Psoas muscle (tissue), 8 donors: ENCODE results near the gene OR6A2. TPM values are rescaled to one million over a fixed set of nuclear protein-coding genes. Genes with fewer than 3 reads are reported as not detected.

Experiments
- ATAC-seq, 4 donors: fragments of 200-7000 bp; cut with Tn5 transposase; one replicate each; pipeline ENCODE4 v1.9.1; 2020; ENCODE audit warnings: moderate library complexity in 3 of 4, mild to moderate bottlenecking in 2 of 4
- DNase-seq, 2 donors: peaks; one replicate each; pipeline ENCODE4 v3.0.0-alpha.2; 2020
- H3K27ac ChIP-seq: fragments of 200-600 bp; one replicate; pipeline ENCODE4 v1.8.0; 2022
- H3K27me3 ChIP-seq, 3 donors: fragments of 200-600 bp in 1 of 3; one replicate each; pipeline versions ENCODE4 v1.6.1 to v1.8.0; 2013 to 2022; ENCODE audit warnings: low read length in 2 of 3, mild to moderate bottlenecking in 2 of 3, moderate library complexity in 1 of 3; ENCODE audit not compliant: insufficient read depth in 3 of 3
- H3K36me3 ChIP-seq, 2 donors: fragments of 200-600 bp in 1 of 2; one replicate each; pipeline versions ENCODE4 v1.6.1 to v1.8.0; 2013 to 2022; ENCODE audit warnings: low read depth in 1 of 2, mild to moderate bottlenecking in 1 of 2, moderate library complexity in 1 of 2; ENCODE audit not compliant: insufficient read depth in 1 of 2
- H3K4me1 ChIP-seq: fragments of 200-600 bp; one replicate; pipeline ENCODE4 v1.8.0; 2022
- H3K4me3 ChIP-seq: fragments of 200-600 bp; one replicate; pipeline ENCODE4 v1.8.0; 2022; ENCODE audit warnings: mild to moderate bottlenecking
- H3K9me3 ChIP-seq: fragments of 200-600 bp; one replicate; pipeline ENCODE4 v1.8.0; 2022
- CTCF ChIP-seq: fragments of 200-600 bp; IDR thresholded peaks from one replicate; pipeline ENCODE4 v1.8.0; 2022; ENCODE audit warnings: antibody characterized with exemption
- WGBS, 3 donors: extraction: QIAGEN DNeasy Blood & Tissue Kit; methylation state at CpG; one replicate each; pipeline versions ENCODE4 v1.1.6 to v1.1.7; 2013; 5-methylcytosine and 5-hydroxymethylcytosine counted together
- intact Hi-C, 2 donors: fragments of 100-400 bp; cut with DNase I; formaldehyde crosslinking; loops; one replicate each; pipeline versions ENCODE4 v1.11.0 to v1.14.2; 2022
- polyA plus RNA-seq, 3 donors: library from polyadenylated mRNA; stranded (reverse); fragments of 200-250 nt; gene quantifications; one replicate each; pipeline ENCODE4 v1.2.3, GENCODE V29; 2013
- total RNA-seq, 4 donors: library from RNA; stranded (reverse); fragmentation: NEBNext Ultra II Directional in 2 of 4; extraction: Animal tissue kit (Norgen Biotek cat#: 25700) in 2 of 4; gene quantifications; one replicate each; pipeline versions ENCODE4 v1.2.1 to v1.2.4, GENCODE V29; 2021 to 2023
- donor health status: healthy with polysubstance abuse.
- donor health status: DM: no; HTN: no; CAD: no; lungs with moderate emphysema.
- donor health status: Bipolar disorder and iron deficiency.
- donor health status: healthy.
- donor health status: DM: yes; HTN: yes; CAD: no.
- donor health status: DM: no; HTN: no; CAD: no.
- donor health status: DM: no; HTN: no; CAD: no.
- donor health status: DM: yes; HTN: yes; CAD: no.

The OR6A2 gene
- total and polyA plus RNA-seq, 7 donors = not detected

GRCh38 chr11:6746086-6746618 lies 53.3 kb downstream of the OR6A2 start:
- Histone ChIP-seq H3K27ac (peak overlapping the region; percentile 70), H3K9me3 (no peaks in the 10 kb centered on the region), H3K4me3 (peak overlapping the region; percentile 52), H3K36me3 (no peaks in the 10 kb centered on the region), H3K27me3 (no peaks in the 10 kb centered on the region), H3K4me1 (no peaks in the 10 kb centered on the region)
- no peak for DNase-seq
- intact Hi-C loops = no loop called here
- TF ChIP-seq CTCF = no peak
- peak in 1 of 4 donors; percentile 29 for ATAC-seq
- WGBS, 3 donors = 49 to 54% (median 49%) methylated on average over 5 of the region's 5 CpGs

GRCh38 chr11:6745465-6746015 lies 53.9 kb downstream of the OR6A2 start:
- TF ChIP-seq CTCF = no peak
- H3K27me3 ChIP-seq = no peaks in the 10 kb centered on the region
- H3K27ac ChIP-seq = peak overlapping the region; percentile 70
- no peak for ATAC-seq
- no peaks in the 10 kb centered on the region for H3K36me3 ChIP-seq
- WGBS, 3 donors = 63 to 67% (median 64%) methylated on average over 2 of the region's 2 CpGs
- peak overlapping the region; percentile 52 for H3K4me3 ChIP-seq
- no peaks in the 10 kb centered on the region for H3K9me3 ChIP-seq
- intact Hi-C loops = no loop called here
- DNase-seq = no peak
- no peaks in the 10 kb centered on the region for H3K4me1 ChIP-seq

GRCh38 chr11:6745018-6745417 lies 54.5 kb downstream of the OR6A2 start:
- DNase-seq = no peak
- H3K27me3 ChIP-seq = no peaks in the 10 kb centered on the region
- peak overlapping the region; percentile 70 for H3K27ac ChIP-seq
- intact Hi-C loops = no loop called here
- no peaks in the 10 kb centered on the region for H3K36me3 ChIP-seq
- ATAC-seq = no peak
- WGBS, 3 donors = 44 to 67% (median 56%) methylated on average over 4 of the region's 4 CpGs
- no peaks in the 10 kb centered on the region for H3K9me3 ChIP-seq
- TF ChIP-seq CTCF = no peak
- peak overlapping the region; percentile 52 for H3K4me3 ChIP-seq
- no peaks in the 10 kb centered on the region for H3K4me1 ChIP-seq

GRCh38 chr11:6742260-6742659 lies 57.2 kb downstream of the OR6A2 start:
- no peak overlapping the region for H3K4me3 ChIP-seq
- intact Hi-C loops = no loop called here
- H3K27me3 ChIP-seq = no peaks in the 10 kb centered on the region
- no peak overlapping the region for H3K27ac ChIP-seq
- DNase-seq = no peak
- no peaks in the 10 kb centered on the region for H3K9me3 ChIP-seq
- WGBS, 3 donors = 55 to 69% (median 64%) methylated on average over 7 of the region's 7 CpGs
- TF ChIP-seq CTCF = no peak
- H3K36me3 ChIP-seq = no peaks in the 10 kb centered on the region
- ATAC-seq = no peak
- no peaks in the 10 kb centered on the region for H3K4me1 ChIP-seq

Other genes starting within 250 kb of the OR6A2 start
- 10 to 100 TPM; 11.6 to 18.6 (median 15.5) TPM for gene RRP8, start 196.1 kb downstream of the OR6A2 start, total RNA-seq
- 10 to 100 TPM; 18.4 to 34.0 (median 26.1) TPM for gene RRP8, start 196.1 kb downstream of the OR6A2 start, polyA plus RNA-seq
- 10 to 100 TPM; 68.3 to 96.6 (median 84.3) TPM for gene ILK, start 195.9 kb downstream of the OR6A2 start, total RNA-seq
- gene ILK, start 195.9 kb downstream of the OR6A2 start, polyA plus RNA-seq = 100 to 1,000 TPM in 2 of 3 donors, 10 to 100 TPM in 1; 75.8 to 173 (median 104) TPM
- 100 to 1,000 TPM in 2 of 4 donors, 10 to 100 TPM in 2; 70.4 to 119 (median 99.5) TPM for gene TAF10, start 187.5 kb downstream of the OR6A2 start, total RNA-seq
- gene TAF10, start 187.5 kb downstream of the OR6A2 start, polyA plus RNA-seq = 10 to 100 TPM; 67.0 to 80.3 (median 67.1) TPM
- 10 to 100 TPM; 28.0 to 50.2 (median 35.8) TPM for gene TPP1, start 180.3 kb downstream of the OR6A2 start, total RNA-seq
- 10 to 100 TPM; 11.8 to 30.0 (median 21.6) TPM for gene TPP1, start 180.3 kb downstream of the OR6A2 start, polyA plus RNA-seq
- 1 to 10 TPM; 3.2 to 7.2 (median 5.4) TPM for gene DCHS1, start 143.9 kb downstream of the OR6A2 start, total RNA-seq
- 1 to 10 TPM in 2 of 3 donors, under 1 TPM in 1; 0.98 to 1.7 (median 1.1) TPM for gene DCHS1, start 143.9 kb downstream of the OR6A2 start, polyA plus RNA-seq
- 10 to 100 TPM; 27.2 to 44.8 (median 38.8) TPM for gene MRPL17, start 116.3 kb downstream of the OR6A2 start, total RNA-seq
- 10 to 100 TPM; 43.0 to 95.6 (median 47.0) TPM for gene MRPL17, start 116.3 kb downstream of the OR6A2 start, polyA plus RNA-seq
- not detected for gene OR2AG2, start 27.7 kb downstream of the OR6A2 start, total RNA-seq
- under 1 TPM in 1 of 3 donors, not detected in 2; 0.01 TPM for gene OR2AG2, start 27.7 kb downstream of the OR6A2 start, polyA plus RNA-seq
- gene OR2AG1, start 16.7 kb downstream of the OR6A2 start, total RNA-seq = not detected
- not detected for gene OR2AG1, start 16.7 kb downstream of the OR6A2 start, polyA plus RNA-seq
- gene OR10A5, start 46.0 kb upstream of the OR6A2 start, total RNA-seq = not detected
- not detected for gene OR10A5, start 46.0 kb upstream of the OR6A2 start, polyA plus RNA-seq
- not detected for gene OR10A2, start 63.4 kb upstream of the OR6A2 start, total RNA-seq
- gene OR10A2, start 63.4 kb upstream of the OR6A2 start, polyA plus RNA-seq = not detected
- not detected for gene OR10A4, start 76.9 kb upstream of the OR6A2 start, total RNA-seq
- not detected for gene OR10A4, start 76.9 kb upstream of the OR6A2 start, polyA plus RNA-seq
- gene OR2D2, start 92.8 kb upstream of the OR6A2 start, total RNA-seq = not detected
- gene OR2D2, start 92.8 kb upstream of the OR6A2 start, polyA plus RNA-seq = not detected
- not detected for gene OR2D3, start 121.3 kb upstream of the OR6A2 start, total RNA-seq
- not detected for gene OR2D3, start 121.3 kb upstream of the OR6A2 start, polyA plus RNA-seq
- under 1 TPM; 0.11 to 0.36 (median 0.21) TPM for gene ZNF215, start 126.7 kb upstream of the OR6A2 start, total RNA-seq
- under 1 TPM; 0.07 to 0.35 (median 0.23) TPM for gene ZNF215, start 126.7 kb upstream of the OR6A2 start, polyA plus RNA-seq
- gene ZNF214, start 220.7 kb upstream of the OR6A2 start, total RNA-seq = under 1 TPM; 0.30 to 0.97 (median 0.64) TPM
- gene ZNF214, start 220.7 kb upstream of the OR6A2 start, polyA plus RNA-seq = under 1 TPM; 0.46 to 0.90 (median 0.75) TPM
- gene NLRP14, start 220.8 kb upstream of the OR6A2 start, total RNA-seq = under 1 TPM in 1 of 4 donors, not detected in 3; 0.06 TPM
- gene NLRP14, start 220.8 kb upstream of the OR6A2 start, polyA plus RNA-seq = not detected